T-helper 17 cell (primary cell): ENCODE measurements around the gene SUN2. TPM values are rescaled to one million over a fixed set of nuclear protein-coding genes. Genes with fewer than 3 reads are reported as not detected.
A peak's percentile ranks its signal among the peaks of the same experiment; 100 is the strongest.

Source experiments
- ATAC-seq: fragments of 150-1000 bp; cut with Tn5 transposase; 2 replicates; pipeline ENCODE4 v1.10.0; 2021; ENCODE audit warnings: mild to moderate bottlenecking, moderate library complexity
- DNase-seq, 3 donors: peaks; one replicate each; pipeline versions ENCODE4 v3.0.0 to v3.0.0-alpha.2; 2020 to 2021
- H3K9me3 ChIP-seq: one replicate; pipeline ENCODE4 v1.7.0; 2013; ENCODE audit warnings: low read length, mild to moderate bottlenecking; ENCODE audit not compliant: control insufficient read depth, poor library complexity, severe bottlenecking
- H3K27ac Mint-ChIP-seq: one replicate; pipeline ENCODE4 v1.8.0; 2022; ENCODE audit warnings: mild to moderate bottlenecking, moderate library complexity, mixed read lengths
- H3K27me3 Mint-ChIP-seq: one replicate; pipeline ENCODE4 v1.8.0; 2022; ENCODE audit warnings: mixed read lengths
- H3K36me3 Mint-ChIP-seq: one replicate; pipeline ENCODE4 v1.8.0; 2022; ENCODE audit warnings: low read depth, mixed read lengths
- H3K4me1 Mint-ChIP-seq: one replicate; pipeline ENCODE4 v1.8.0; 2022; ENCODE audit warnings: mild to moderate bottlenecking, mixed read lengths
- H3K4me3 Mint-ChIP-seq: one replicate; pipeline ENCODE4 v1.8.0; 2022; ENCODE audit warnings: mild to moderate bottlenecking, moderate library complexity, mixed read lengths
- total RNA-seq, 4 donors: library from RNA in 2 of 4; stranded (reverse) in 2 of 4; gene quantifications; one replicate each; pipeline ENCODE4 v1.2.3 and lab custom pipeline; 2022 to 2026

The SUN2 gene
- total RNA-seq, 2 donors from 2014 or later, result 426 to 485 TPM

DNA sequence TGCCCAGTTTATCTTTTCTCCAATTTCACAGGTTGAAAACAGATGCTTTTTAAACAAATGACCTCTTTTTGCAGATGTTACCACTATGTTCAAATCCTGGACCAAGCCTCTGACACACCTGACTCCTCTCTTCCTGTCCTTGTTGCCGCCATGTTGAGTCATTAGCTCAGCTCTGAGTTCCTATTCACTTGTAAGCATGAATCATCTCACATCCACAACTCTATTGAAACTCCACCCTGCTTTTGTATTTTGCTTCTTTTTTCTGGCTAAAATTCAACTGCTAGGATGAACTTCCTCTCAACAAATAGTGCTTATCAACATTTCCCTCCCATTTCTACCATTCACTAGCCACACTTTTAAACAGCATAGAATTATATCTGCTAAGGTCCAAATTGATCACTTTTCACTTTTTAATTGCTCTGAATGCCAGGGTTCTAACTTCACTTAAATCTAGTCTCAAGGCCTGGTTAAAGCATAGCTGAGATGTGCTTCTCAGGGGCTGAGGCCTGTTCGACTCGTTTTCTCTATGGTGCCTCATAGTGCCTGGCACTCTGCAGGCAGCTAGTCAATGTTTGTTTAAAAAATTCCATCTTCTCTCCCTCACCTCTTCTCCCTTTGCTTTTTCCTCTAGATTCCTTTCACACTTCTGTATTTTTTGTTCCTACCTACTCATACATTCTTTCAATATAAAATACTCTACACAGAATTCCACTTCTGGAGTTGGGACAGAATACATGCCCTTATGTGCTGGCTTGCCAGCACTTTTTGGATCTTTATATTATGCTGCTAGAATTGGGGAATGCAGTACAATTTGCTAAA is 59.0 kb downstream of the SUN2 start:
- no peaks in the 10 kb centered on the region for H3K27me3 Mint-ChIP-seq
- DNase-seq (no peak), ATAC-seq (no peak)
- H3K36me3 Mint-ChIP-seq, result peaks cover 5% of the 10 kb centered on the region
- H3K9me3 ChIP-seq, result no peaks in the 10 kb centered on the region
- H3K4me1 Mint-ChIP-seq, result peaks cover 49% of the 10 kb centered on the region
- H3K27ac Mint-ChIP-seq, result peak overlapping the region; percentile 69
- H3K4me3 Mint-ChIP-seq, result peak overlapping the region; percentile 52

DNA sequence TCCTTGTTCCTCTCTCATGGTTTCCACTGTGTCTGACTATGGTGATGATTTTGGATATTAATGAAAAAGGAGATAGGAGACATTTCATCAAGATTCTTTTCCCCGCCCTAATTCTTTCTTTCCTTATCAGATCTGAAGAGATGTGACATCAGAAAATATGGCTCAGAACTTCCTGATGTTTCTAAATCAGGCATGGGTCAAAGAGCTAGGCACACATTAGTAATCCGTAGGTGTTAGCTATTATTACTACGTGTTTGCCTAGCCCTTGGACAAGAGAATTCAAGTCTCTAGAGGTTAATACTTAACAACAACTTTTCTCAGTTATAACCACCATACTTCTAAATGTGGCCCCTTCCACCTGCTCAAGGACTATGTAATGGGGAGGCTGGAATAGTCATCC is 60.9 kb downstream of the SUN2 start:
- H3K4me3 Mint-ChIP-seq, result no peak overlapping the region

GRCh38 chr22:38694049-38694448 is 61.7 kb downstream of the SUN2 start:
- no peak overlapping the region for H3K4me3 Mint-ChIP-seq
- H3K4me1 Mint-ChIP-seq, result peaks cover 39% of the 10 kb centered on the region
- peaks cover 5% of the 10 kb centered on the region for H3K36me3 Mint-ChIP-seq
- ATAC-seq (no peak), DNase-seq (no peak)
- H3K27ac Mint-ChIP-seq, result peak overlapping the region; percentile 80
- H3K27me3 Mint-ChIP-seq, result no peaks in the 10 kb centered on the region
- no peaks in the 10 kb centered on the region for H3K9me3 ChIP-seq

More for the DNA sequence above, 60.9 kb downstream of the SUN2 start:
- H3K36me3 Mint-ChIP-seq, result peaks cover 5% of the 10 kb centered on the region
- no peak for DNase-seq
- H3K4me1 Mint-ChIP-seq, result peaks cover 44% of the 10 kb centered on the region
- H3K27me3 Mint-ChIP-seq, result no peaks in the 10 kb centered on the region
- H3K27ac Mint-ChIP-seq, result peak overlapping the region; percentile 53
- no peaks in the 10 kb centered on the region for H3K9me3 ChIP-seq
- ATAC-seq, result no peak

- no peaks in the 10 kb centered on the region for H3K9me3 ChIP-seq
- Mint-ChIP-seq H3K27ac (no peak overlapping the region), H3K4me1 (peaks cover 15% of the 10 kb centered on the region), H3K36me3 (peaks cover 2% of the 10 kb centered on the region), H3K27me3 (no peaks in the 10 kb centered on the region), H3K4me3 (no peak overlapping the region)
- ATAC-seq, result no peak
- no peak for DNase-seq
Measured at GRCh38 chr22:38689651-38690050, 66.1 kb downstream of the SUN2 start.

GRCh38 chr22:38685761-38686160 is 70.0 kb downstream of the SUN2 start:
- ATAC-seq (no peak), DNase-seq (no peak)
- Mint-ChIP-seq H3K4me1 (peaks cover 15% of the 10 kb centered on the region), H3K36me3 (peaks cover 2% of the 10 kb centered on the region), H3K4me3 (no peak overlapping the region), H3K27ac (no peak overlapping the region), H3K27me3 (no peaks in the 10 kb centered on the region)
- H3K9me3 ChIP-seq, result no peaks in the 10 kb centered on the region

DNA sequence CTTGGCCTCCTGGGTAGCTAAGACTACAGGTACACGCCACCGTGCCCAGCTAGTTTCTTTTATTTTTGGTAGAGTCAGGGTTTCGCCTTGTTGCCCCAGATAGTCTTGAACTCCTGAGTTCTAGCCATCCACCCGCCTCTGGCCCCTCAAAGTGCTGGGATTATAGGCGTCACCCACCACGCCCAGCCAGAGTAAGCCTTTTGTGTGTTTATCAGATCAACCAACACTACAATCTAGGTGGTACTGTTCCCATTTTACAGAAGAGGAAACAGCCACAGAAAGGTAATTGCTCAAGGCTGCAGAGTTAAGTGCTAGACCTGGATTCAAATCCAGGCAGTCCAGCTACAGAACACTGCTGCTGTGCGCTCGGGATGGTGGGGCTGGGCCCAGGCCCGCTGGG is 70.9 kb downstream of the SUN2 start:
- no peaks in the 10 kb centered on the region for H3K27me3 Mint-ChIP-seq
- peak overlapping the region; percentile 65 for H3K27ac Mint-ChIP-seq
- ATAC-seq (no peak), DNase-seq (no peak)
- H3K4me3 Mint-ChIP-seq, result no peak overlapping the region
- peaks cover 2% of the 10 kb centered on the region for H3K36me3 Mint-ChIP-seq
- H3K4me1 Mint-ChIP-seq, result peaks cover 15% of the 10 kb centered on the region
- H3K9me3 ChIP-seq, result no peaks in the 10 kb centered on the region

Other genes with a start within 250 kb of the SUN2 start
- 100 to 1,000 TPM; 526 to 546 TPM for gene DDX17, start 249.7 kb downstream of the SUN2 start, total RNA-seq
- not detected for gene DMC1, start 185.8 kb downstream of the SUN2 start, total RNA-seq
- under 1 TPM; 0.77 to 0.91 TPM for gene FAM227A, start 99.6 kb downstream of the SUN2 start, total RNA-seq
- 10 to 100 TPM; 11.9 to 12.3 TPM for gene CBY1, start 99.4 kb downstream of the SUN2 start, total RNA-seq
- 10 to 100 TPM; 56.3 to 63.5 TPM for gene TOMM22, start 74.0 kb downstream of the SUN2 start, total RNA-seq
- gene JOSD1, start 55.1 kb downstream of the SUN2 start, total RNA-seq, result 100 to 1,000 TPM; 132 to 157 TPM
- gene GTPBP1, start 50.1 kb downstream of the SUN2 start, total RNA-seq, result 100 to 1,000 TPM; 220 to 235 TPM
- gene DNAL4, start 38.1 kb upstream of the SUN2 start, total RNA-seq, result 1 to 10 TPM; 5.1 to 7.2 TPM
- gene NPTXR, start 88.0 kb upstream of the SUN2 start, total RNA-seq, result 1 to 10 TPM; 2.5 to 2.6 TPM
- 10 to 100 TPM; 44.0 to 45.8 TPM for gene CBX6, start 116.2 kb upstream of the SUN2 start, total RNA-seq
- gene APOBEC3A, start 201.6 kb upstream of the SUN2 start, total RNA-seq, result 1 to 10 TPM in 1 of 2 donors, under 1 TPM in 1; 0.70 to 4.1 TPM
- gene APOBEC3B, start 226.3 kb upstream of the SUN2 start, total RNA-seq, result 1 to 10 TPM; 1.2 to 1.5 TPM